ENCODE data around the gene NCCRP1. TPM values are rescaled to one million over a fixed set of nuclear protein-coding genes. Genes with fewer than 3 reads are reported as not detected.

Gene NCCRP1
- total and polyA plus RNA-seq, 8 donors: 0.37 to 40.6 TPM; not detected in 6

DNA sequence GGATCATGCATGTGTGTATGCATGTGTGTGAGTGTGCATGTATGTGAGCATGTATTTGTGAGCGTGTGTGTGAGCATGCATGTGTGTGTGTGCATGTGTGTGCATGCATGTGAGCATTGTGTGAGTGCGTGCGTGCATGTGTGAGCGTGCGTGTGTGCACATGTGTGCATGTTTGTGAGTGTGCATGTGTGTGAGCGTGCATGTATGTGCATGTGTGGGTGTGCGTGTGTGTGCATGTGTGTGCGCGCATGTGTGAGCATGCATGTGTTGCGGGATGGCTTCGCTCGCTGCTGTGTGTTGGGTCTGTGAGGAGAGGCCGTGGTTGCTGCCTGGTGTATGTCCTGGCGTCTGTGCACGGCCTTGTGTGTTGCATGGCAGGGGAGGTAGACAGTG lies 38.8 kb upstream of the NCCRP1 start:
- H3K27me3 ChIP-seq: no peaks in the 10 kb centered on the region
- TF ChIP-seq POLR2A (IDR thresholded peaks at IDR 0.05): no peak
- no peak for TF ChIP-seq POLR2AphosphoS5 (IDR thresholded peaks at IDR 0.05)
- no peak for TF ChIP-seq EP300 (IDR thresholded peaks at IDR 0.05)
- TF ChIP-seq, protein P1, sequence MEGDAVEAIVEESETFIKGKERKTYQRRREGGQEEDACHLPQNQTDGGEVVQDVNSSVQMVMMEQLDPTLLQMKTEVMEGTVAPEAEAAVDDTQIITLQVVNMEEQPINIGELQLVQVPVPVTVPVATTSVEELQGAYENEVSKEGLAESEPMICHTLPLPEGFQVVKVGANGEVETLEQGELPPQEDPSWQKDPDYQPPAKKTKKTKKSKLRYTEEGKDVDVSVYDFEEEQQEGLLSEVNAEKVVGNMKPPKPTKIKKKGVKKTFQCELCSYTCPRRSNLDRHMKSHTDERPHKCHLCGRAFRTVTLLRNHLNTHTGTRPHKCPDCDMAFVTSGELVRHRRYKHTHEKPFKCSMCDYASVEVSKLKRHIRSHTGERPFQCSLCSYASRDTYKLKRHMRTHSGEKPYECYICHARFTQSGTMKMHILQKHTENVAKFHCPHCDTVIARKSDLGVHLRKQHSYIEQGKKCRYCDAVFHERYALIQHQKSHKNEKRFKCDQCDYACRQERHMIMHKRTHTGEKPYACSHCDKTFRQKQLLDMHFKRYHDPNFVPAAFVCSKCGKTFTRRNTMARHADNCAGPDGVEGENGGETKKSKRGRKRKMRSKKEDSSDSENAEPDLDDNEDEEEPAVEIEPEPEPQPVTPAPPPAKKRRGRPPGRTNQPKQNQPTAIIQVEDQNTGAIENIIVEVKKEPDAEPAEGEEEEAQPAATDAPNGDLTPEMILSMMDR (IDR thresholded peaks at IDR 0.05): no peak
- DNase-seq: no peak
- no peak overlapping the region for H3K27ac ChIP-seq
- no peaks in the 10 kb centered on the region for H3K36me3 ChIP-seq
- WGBS, 5 donors: 90 to 94% (median 91%) methylated on average over 15 of the region's 15 CpGs
- H3K4me1 ChIP-seq: peaks cover 68 to 95% (median 90%) of the 10 kb centered on the region in 4 donors
- intact Hi-C loops (cut with DNase I; ENCODE audit: low total_unique reads): no loop called here
- peak overlapping the region in 1 of 4 donors; percentile 28 for H3K4me3 ChIP-seq
- no peaks in the 10 kb centered on the region for H3K9me3 ChIP-seq

DNA sequence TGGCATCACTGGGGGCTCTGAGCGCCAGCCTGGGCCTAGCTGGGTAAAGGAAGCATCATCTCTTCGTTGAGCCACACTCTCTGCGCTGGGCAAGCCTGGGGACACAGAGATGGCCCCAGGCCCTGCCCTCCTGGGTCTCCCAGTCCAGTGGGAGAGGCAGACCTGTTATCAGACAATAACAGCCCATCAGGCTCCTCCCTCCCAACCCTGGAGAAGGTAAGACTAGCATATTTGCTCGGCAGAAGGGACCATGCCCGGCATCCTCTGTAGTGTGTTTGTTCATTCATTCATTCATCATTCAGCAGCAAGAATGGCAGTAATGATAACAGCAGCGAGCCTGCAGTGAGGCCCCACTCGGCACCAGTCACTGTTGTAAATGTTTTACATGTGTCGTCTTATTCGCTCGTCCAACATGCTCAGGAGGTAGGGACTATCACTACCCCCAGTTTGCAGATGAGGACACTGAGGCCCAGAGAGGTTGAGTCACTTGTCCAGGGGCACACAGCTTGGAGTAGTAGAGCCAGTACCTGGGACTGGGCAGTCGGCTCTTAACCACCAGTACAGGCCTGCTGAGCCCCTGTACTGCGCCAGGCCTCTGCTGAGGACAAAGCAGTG lies 38.0 kb upstream of the NCCRP1 start:
- Histone ChIP-seq H3K4me3 (no peak overlapping the region), H3K36me3 (no peaks in the 10 kb centered on the region), H3K4me1 (peaks cover 68 to 97% (median 91%) of the 10 kb centered on the region in 4 donors), H3K9me3 (no peaks in the 10 kb centered on the region), H3K27me3 (no peaks in the 10 kb centered on the region), H3K27ac (no peak overlapping the region)
- 78 to 84% (median 81%) methylated on average over 12 of the region's 12 CpGs for WGBS, 5 donors
- DNase-seq: no peak
- intact Hi-C loops (cut with DNase I; ENCODE audit: low total_unique reads): no loop called here
- TF ChIP-seq POLR2A (IDR thresholded peaks at IDR 0.05) (no peak), EP300 (IDR thresholded peaks at IDR 0.05) (no peak), POLR2AphosphoS5 (IDR thresholded peaks at IDR 0.05) (no peak)
- TF ChIP-seq, protein P1 (IDR thresholded peaks at IDR 0.05): no peak

DNA sequence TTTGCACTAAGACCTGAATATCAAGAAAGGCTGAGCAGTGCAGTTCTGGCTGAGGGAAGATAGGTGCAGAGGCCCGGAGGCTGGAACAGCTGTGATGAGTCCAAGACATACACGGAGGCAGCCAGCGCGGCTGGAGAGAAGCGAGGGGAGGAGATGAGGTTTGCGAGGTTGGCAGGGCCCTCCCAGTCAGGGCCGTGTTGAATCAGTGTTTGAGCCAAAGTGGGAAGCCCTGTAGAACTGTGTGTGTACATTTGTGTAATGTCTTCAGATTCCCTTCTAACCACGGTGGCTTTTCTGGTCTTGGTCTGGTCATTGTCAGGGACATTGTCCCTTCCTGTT lies 36.3 kb upstream of the NCCRP1 start:
- H3K4me3 ChIP-seq: no peak overlapping the region
- H3K36me3 ChIP-seq: no peaks in the 10 kb centered on the region
- intact Hi-C loops (cut with DNase I; ENCODE audit: low total_unique reads): no loop called here
- H3K27ac ChIP-seq: peak overlapping the region in 3 of 5 donors; percentile 41 to 63 (median 42)
- peaks cover 53 to 90% (median 74%) of the 10 kb centered on the region in 4 donors for H3K4me1 ChIP-seq
- H3K27me3 ChIP-seq: no peaks in the 10 kb centered on the region
- no peaks in the 10 kb centered on the region for H3K9me3 ChIP-seq
- WGBS, 5 donors: 24 to 30% (median 25%) methylated on average over 6 to 8 of the region's 8 CpGs
- TF ChIP-seq, protein P1 (IDR thresholded peaks at IDR 0.05): no peak
- TF ChIP-seq POLR2A (IDR thresholded peaks at IDR 0.05) (no peak), EP300 (IDR thresholded peaks at IDR 0.05) (no peak)
- DNase-seq: peak; percentile 69 to 76

DNA sequence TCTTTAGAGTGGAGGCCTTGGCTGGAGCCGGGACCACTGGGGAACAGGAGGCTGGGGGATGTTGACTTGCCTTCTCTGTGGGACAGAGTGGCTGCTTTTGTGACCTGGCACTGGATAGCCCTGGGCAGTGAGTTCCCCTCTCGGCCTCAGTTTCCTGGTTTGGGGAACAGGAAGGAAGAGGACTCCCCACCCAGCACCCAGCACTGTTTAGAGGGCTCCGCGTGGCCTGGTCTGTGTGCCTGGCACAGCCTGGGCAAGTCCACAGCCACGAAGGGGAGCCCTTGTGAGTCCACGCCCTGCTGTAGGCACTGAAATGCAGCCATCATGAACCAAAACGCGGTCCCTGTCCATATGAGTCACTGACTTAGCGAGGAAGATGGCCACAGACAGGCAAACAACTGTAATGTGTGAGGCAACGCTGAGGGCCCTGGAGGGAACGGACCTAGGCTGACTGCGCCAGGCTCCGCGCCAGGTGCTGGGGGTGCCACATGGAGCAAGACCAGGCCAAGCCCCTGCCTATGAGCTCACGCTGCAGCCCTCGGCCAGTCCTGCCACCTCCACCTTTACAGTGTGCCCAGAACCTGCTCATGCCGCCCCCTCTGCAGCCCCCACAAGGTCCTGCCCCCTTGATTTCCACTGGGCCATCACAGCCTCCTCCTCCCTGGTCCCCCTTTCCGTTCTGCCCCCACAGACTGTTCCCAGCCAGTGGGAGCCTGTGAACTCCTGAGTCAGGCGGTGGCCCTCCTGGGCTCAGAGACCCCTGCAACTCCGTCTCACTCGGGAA lies 35.7 kb upstream of the NCCRP1 start:
- H3K36me3 ChIP-seq: no peaks in the 10 kb centered on the region
- 70 to 73% (median 73%) methylated on average over 15 to 21 of the region's 21 CpGs for WGBS, 5 donors
- peak overlapping the region in 3 of 5 donors; percentile 41 to 63 (median 42) for H3K27ac ChIP-seq
- TF ChIP-seq EP300 (IDR thresholded peaks at IDR 0.05): no peak
- TF ChIP-seq POLR2AphosphoS5 (IDR thresholded peaks at IDR 0.05): no peak
- TF ChIP-seq POLR2A (IDR thresholded peaks at IDR 0.05): no peak
- TF ChIP-seq, protein P1 (IDR thresholded peaks at IDR 0.05): no peak
- no peaks in the 10 kb centered on the region for H3K27me3 ChIP-seq
- no peaks in the 10 kb centered on the region for H3K9me3 ChIP-seq
- DNase-seq: no peak
- intact Hi-C loops (cut with DNase I; ENCODE audit: low total_unique reads): no loop called here
- H3K4me1 ChIP-seq: peaks cover 48 to 90% (median 73%) of the 10 kb centered on the region in 4 donors
- H3K4me3 ChIP-seq: no peak overlapping the region
